Lower lobe of right lung (tissue), 2 donors: ENCODE measurements around the gene FGD2. TPM values are rescaled to one million over a fixed set of nuclear protein-coding genes. Genes with fewer than 3 reads are reported as not detected.

ENCODE experiments used
- ATAC-seq, 2 donors: fragments of 200-7000 bp; cut with Tn5 transposase; one replicate each; pipeline ENCODE4 v1.9.1; 2020 to 2022; ENCODE audit warnings: mild to moderate bottlenecking in 2 of 2, moderate library complexity in 2 of 2
- DNase-seq: peaks from one replicate; pipeline ENCODE4 v3.0.0-alpha.2; 2020
- H3K27ac ChIP-seq: fragments of 200-600 bp; one replicate; pipeline ENCODE4 v1.8.0; 2022
- H3K27me3 ChIP-seq: fragments of 200-600 bp; one replicate; pipeline ENCODE4 v1.8.0; 2022; ENCODE audit warnings: low read depth
- H3K36me3 ChIP-seq: fragments of 200-600 bp; one replicate; pipeline ENCODE4 v1.8.0; 2022; ENCODE audit warnings: mild to moderate bottlenecking
- H3K4me1 ChIP-seq: fragments of 200-600 bp; one replicate; pipeline ENCODE4 v1.8.0; 2022
- H3K4me3 ChIP-seq: fragments of 200-600 bp; one replicate; pipeline ENCODE4 v1.8.0; 2022; ENCODE audit warnings: mild to moderate bottlenecking
- H3K9me3 ChIP-seq: fragments of 200-600 bp; one replicate; pipeline ENCODE4 v1.8.0; 2022
- intact Hi-C: fragments of 100-400 bp; cut with DNase I; formaldehyde crosslinking; loops from one replicate; pipeline ENCODE4 v1.11.0; 2022
- total RNA-seq: library from RNA; stranded (reverse); fragmentation: NEBNext Ultra II Directional; extraction: Animal tissue kit (Norgen Biotek cat#: 25700); gene quantifications from one replicate; pipeline ENCODE4 v1.2.1, GENCODE V29; 2021
- TF ChIP-seq, protein P1 (sequence below): fragments of 200-600 bp; IDR thresholded peaks from one replicate; pipeline ENCODE4 v1.8.0; 2022; ENCODE audit warnings: antibody characterized with exemption, mild to moderate bottlenecking
- donor health status: DM: no; HTN: yes; CAD: no; lungs with severe emphysema.

FGD2 gene
- total RNA-seq, 1 donor from 2014 or later: 103 TPM

DNA sequence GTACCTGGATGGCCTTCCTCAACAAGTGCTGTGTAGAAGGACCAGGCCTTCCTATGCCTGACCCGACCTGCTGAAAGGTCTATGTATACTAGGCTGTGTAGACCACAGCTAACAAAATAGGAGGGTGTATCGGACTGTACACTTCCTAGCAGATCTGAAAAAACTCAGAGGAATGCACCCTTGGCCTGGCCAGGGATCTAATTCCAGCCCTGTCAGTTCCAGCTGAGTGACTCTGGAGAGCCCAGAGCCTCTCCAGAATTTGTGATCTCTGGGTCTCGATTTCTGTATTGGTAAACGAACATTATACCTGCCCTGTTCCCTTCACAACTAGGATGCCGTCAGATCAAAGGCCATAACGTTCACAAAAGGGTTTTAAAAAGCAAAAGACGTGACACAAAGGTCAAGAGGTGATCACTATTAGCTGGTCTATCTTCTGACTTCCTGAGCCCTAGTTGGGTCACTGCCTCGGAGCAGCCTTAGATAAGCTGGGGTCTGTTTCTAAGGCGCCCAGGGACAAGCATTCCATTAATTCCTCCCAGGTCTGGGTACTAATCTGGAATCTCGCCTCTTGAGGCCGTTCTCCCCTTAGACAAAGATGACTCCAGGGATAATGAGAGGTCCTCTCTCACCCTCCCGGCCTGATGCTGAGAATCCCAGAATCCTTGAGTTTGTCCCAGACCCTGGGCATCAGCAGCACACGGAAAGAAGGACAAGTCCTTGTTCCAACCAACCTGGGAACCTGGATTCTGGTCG, 33.4 kb upstream of the FGD2 start:
- H3K27me3 ChIP-seq: no peaks in the 10 kb centered on the region
- H3K4me1 ChIP-seq: peaks cover 9% of the 10 kb centered on the region
- H3K36me3 ChIP-seq: peaks cover 100% of the 10 kb centered on the region
- no peak overlapping the region for H3K4me3 ChIP-seq
- no peak for ATAC-seq
- H3K9me3 ChIP-seq: no peaks in the 10 kb centered on the region
- peak overlapping the region; percentile 21 for H3K27ac ChIP-seq
- intact Hi-C loops: no loop called here
- TF ChIP-seq, protein P1, sequence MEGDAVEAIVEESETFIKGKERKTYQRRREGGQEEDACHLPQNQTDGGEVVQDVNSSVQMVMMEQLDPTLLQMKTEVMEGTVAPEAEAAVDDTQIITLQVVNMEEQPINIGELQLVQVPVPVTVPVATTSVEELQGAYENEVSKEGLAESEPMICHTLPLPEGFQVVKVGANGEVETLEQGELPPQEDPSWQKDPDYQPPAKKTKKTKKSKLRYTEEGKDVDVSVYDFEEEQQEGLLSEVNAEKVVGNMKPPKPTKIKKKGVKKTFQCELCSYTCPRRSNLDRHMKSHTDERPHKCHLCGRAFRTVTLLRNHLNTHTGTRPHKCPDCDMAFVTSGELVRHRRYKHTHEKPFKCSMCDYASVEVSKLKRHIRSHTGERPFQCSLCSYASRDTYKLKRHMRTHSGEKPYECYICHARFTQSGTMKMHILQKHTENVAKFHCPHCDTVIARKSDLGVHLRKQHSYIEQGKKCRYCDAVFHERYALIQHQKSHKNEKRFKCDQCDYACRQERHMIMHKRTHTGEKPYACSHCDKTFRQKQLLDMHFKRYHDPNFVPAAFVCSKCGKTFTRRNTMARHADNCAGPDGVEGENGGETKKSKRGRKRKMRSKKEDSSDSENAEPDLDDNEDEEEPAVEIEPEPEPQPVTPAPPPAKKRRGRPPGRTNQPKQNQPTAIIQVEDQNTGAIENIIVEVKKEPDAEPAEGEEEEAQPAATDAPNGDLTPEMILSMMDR: no peak
- DNase-seq: no peak

DNA sequence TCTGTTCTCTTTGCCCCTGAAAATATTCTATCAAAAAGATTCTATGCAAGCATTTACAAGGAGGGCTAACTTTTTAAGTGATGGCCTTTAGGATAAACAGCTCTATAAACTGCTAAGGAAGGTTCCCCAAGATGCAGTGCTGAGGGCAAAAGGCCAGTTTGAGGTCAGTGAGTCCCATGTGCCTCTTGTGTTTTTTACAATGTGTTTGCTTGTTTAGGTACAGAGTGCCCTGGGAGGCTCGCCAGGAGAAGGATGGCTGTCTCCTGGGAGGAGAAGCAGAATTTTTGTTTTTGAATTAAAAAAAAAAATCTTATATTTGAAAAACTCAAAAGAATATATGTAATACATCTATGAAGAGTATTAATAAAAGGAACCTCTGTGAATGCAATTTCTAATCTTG, 32.3 kb upstream of the FGD2 start:
- H3K27me3 ChIP-seq: no peaks in the 10 kb centered on the region
- H3K27ac ChIP-seq: no peak overlapping the region
- H3K36me3 ChIP-seq: peaks cover 100% of the 10 kb centered on the region
- ATAC-seq: no peak
- TF ChIP-seq, protein P1: no peak
- H3K9me3 ChIP-seq: no peaks in the 10 kb centered on the region
- no peak overlapping the region for H3K4me3 ChIP-seq
- H3K4me1 ChIP-seq: peaks cover 10% of the 10 kb centered on the region
- intact Hi-C loops: no loop called here
- DNase-seq: no peak

DNA sequence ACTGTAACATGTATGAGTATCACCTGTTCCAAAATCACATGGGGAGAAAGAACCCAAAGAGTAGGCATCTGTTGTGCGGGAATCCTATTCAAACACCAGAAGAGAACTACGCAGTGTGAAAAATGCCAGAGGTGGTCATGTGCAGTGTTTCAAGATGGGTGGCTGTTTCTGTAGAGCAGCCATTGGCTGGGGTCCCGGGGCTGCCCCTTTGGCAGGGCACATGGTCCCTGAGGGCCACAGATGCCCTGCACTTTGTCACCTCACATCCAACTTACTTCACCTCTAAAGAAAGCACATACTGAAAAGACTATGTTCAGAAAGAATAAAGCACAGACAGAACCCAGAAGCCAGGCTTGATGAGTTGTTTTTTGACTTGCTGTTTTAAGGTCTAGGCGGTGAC, 31.8 kb upstream of the FGD2 start:
- Histone ChIP-seq H3K36me3 (peaks cover 100% of the 10 kb centered on the region), H3K27me3 (no peaks in the 10 kb centered on the region), H3K9me3 (no peaks in the 10 kb centered on the region), H3K4me3 (no peak overlapping the region), H3K27ac (no peak overlapping the region), H3K4me1 (peaks cover 11% of the 10 kb centered on the region)
- intact Hi-C loops: no loop called here
- ATAC-seq (no peak), DNase-seq (no peak)
- TF ChIP-seq, protein P1: no peak

DNA sequence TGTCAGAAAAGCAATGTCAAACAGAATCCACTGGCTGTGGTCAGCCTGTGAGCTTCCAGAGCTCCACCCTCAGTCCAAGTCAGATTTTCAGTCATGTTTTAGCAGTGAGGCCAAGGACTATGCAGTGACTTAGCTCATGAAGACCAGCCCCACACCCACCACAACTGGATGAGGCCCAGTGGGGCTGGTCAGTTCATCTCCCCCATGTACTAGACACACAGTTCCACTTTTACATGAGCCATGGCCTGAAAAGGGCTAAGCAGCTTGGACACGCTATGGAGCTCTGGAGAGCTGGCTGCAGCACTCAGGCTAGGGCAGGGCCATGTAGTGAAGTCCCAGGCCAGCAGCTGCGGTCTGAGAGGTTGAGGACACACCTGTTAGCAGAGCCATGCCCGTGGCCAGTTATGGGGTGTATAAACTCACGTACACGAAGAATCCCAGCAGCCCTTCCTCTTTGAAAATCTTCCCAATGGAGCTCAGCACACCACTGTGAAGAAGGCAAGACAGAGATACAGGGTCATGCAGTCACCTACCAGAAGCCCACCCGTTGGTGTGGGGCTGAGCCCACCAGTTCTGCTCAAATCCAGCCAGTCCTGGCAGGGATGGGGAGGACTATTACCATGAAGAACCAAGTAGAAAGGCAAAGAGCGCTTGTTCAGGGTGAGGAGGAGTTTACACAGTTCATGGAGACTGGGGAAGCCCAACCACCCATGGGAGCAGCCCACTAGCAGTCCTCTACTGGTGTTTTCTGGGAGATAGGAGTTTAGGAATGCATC, 30.0 kb upstream of the FGD2 start:
- intact Hi-C loops: no loop called here
- DNase-seq (no peak), ATAC-seq (peak in 1 of 2 donors; percentile 40)
- no peaks in the 10 kb centered on the region for H3K9me3 ChIP-seq
- H3K27me3 ChIP-seq: no peaks in the 10 kb centered on the region
- peaks cover 96% of the 10 kb centered on the region for H3K36me3 ChIP-seq
- H3K4me1 ChIP-seq: peaks cover 26% of the 10 kb centered on the region
- H3K27ac ChIP-seq: no peak overlapping the region
- TF ChIP-seq, protein P1: no peak
- no peak overlapping the region for H3K4me3 ChIP-seq

DNA sequence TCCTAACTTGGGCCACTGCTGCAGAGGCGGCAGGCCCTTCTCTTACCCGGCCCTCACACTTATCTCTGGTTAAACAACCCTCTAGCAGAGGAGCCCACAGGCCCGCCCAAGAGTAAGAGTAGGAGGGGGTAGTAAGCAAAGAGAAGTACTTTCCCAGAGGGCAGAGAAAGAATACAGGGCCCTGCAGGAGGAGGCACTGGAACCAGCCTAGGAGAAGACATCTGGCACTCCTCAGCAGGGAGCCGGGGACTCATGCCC, 29.5 kb upstream of the FGD2 start:
- H3K4me1 ChIP-seq: peaks cover 30% of the 10 kb centered on the region
- TF ChIP-seq, protein P1: no peak
- peak in 1 of 2 donors; percentile 65 for ATAC-seq
- intact Hi-C loops: no loop called here
- peaks cover 96% of the 10 kb centered on the region for H3K36me3 ChIP-seq
- no peak overlapping the region for H3K4me3 ChIP-seq
- DNase-seq: no peak
- no peaks in the 10 kb centered on the region for H3K9me3 ChIP-seq
- no peak overlapping the region for H3K27ac ChIP-seq
- no peaks in the 10 kb centered on the region for H3K27me3 ChIP-seq
